Measurements from ENCODE around the gene SH3GL3.

DNA sequence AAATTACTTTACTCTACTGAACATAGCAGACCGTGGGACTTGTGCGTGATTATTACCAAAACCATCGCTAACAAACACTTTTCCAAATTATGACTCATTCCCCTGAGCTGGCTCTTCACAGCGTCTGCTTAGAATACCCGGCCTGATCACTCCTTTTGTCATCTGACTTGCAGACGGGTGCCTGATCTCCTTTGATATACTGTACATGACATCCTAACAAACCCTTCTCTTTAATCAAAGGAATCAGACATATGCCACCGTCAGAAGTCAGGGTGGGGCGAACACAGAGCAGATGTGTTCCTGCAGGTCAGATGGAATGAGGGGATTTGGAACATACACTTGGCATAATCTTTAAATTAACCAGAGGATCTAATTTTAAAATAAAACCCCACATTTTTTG lies 48.5 kb upstream of the SH3GL3 start:
- TF ChIP-seq, protein P1, sequence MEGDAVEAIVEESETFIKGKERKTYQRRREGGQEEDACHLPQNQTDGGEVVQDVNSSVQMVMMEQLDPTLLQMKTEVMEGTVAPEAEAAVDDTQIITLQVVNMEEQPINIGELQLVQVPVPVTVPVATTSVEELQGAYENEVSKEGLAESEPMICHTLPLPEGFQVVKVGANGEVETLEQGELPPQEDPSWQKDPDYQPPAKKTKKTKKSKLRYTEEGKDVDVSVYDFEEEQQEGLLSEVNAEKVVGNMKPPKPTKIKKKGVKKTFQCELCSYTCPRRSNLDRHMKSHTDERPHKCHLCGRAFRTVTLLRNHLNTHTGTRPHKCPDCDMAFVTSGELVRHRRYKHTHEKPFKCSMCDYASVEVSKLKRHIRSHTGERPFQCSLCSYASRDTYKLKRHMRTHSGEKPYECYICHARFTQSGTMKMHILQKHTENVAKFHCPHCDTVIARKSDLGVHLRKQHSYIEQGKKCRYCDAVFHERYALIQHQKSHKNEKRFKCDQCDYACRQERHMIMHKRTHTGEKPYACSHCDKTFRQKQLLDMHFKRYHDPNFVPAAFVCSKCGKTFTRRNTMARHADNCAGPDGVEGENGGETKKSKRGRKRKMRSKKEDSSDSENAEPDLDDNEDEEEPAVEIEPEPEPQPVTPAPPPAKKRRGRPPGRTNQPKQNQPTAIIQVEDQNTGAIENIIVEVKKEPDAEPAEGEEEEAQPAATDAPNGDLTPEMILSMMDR (IDR thresholded peaks at IDR 0.05), result no peak
- TF ChIP-seq POLR2AphosphoS5 (IDR thresholded peaks at IDR 0.05; ENCODE audit: low read depth, low read length), result no peak
- TF ChIP-seq, protein P2, sequence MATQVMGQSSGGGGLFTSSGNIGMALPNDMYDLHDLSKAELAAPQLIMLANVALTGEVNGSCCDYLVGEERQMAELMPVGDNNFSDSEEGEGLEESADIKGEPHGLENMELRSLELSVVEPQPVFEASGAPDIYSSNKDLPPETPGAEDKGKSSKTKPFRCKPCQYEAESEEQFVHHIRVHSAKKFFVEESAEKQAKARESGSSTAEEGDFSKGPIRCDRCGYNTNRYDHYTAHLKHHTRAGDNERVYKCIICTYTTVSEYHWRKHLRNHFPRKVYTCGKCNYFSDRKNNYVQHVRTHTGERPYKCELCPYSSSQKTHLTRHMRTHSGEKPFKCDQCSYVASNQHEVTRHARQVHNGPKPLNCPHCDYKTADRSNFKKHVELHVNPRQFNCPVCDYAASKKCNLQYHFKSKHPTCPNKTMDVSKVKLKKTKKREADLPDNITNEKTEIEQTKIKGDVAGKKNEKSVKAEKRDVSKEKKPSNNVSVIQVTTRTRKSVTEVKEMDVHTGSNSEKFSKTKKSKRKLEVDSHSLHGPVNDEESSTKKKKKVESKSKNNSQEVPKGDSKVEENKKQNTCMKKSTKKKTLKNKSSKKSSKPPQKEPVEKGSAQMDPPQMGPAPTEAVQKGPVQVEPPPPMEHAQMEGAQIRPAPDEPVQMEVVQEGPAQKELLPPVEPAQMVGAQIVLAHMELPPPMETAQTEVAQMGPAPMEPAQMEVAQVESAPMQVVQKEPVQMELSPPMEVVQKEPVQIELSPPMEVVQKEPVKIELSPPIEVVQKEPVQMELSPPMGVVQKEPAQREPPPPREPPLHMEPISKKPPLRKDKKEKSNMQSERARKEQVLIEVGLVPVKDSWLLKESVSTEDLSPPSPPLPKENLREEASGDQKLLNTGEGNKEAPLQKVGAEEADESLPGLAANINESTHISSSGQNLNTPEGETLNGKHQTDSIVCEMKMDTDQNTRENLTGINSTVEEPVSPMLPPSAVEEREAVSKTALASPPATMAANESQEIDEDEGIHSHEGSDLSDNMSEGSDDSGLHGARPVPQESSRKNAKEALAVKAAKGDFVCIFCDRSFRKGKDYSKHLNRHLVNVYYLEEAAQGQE (IDR thresholded peaks at IDR 0.05; ENCODE audit: insufficient read depth in 1 of 2, low read depth in 2 of 2, low read length in 1 of 2), result no peak
